ENCODE data around the gene DZIP1.

Gene DZIP1

DNA sequence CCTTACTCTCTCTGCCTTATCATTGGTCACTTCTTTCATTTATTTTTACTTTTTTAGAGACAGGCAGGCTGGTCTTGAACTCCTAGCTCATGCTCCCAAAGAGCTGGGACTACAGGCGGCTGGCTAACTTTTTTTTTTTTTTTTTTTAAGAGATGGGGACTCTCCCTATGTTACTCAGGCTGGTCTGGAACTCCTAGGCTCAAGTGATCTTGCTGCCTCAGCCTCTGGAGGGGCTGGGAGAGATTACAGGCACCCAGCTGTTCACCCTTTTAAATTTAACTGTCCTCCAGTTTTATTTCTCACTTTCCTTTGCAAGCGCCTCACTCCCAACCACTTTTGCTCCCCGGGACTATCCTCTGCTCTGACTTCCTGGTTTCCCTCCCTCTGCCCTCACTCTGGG is 97.6 kb downstream of the DZIP1 start:
- no peak for DNase-seq (ENCODE audit: low read depth in 3 of 3)

DNA sequence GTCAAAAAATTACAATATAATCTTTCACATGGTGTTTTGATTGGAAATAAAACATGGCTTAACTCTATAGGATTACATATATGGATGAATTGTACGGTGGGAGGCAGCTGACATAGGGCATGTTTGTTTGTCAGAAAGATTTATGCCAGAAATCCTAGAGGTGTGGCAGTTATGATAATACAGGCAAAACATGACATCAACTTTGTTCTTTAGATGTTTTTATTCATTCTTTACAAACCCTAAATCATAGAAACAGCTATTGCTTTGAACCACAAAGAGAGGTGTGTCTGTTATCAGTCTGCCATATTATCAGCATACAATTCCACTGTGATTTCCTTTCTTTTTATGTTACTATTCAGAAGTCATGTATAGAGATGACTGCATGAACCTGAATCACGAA is 100.2 kb downstream of the DZIP1 start:
- no peak for DNase-seq (ENCODE audit: low read depth in 3 of 3)

DNA sequence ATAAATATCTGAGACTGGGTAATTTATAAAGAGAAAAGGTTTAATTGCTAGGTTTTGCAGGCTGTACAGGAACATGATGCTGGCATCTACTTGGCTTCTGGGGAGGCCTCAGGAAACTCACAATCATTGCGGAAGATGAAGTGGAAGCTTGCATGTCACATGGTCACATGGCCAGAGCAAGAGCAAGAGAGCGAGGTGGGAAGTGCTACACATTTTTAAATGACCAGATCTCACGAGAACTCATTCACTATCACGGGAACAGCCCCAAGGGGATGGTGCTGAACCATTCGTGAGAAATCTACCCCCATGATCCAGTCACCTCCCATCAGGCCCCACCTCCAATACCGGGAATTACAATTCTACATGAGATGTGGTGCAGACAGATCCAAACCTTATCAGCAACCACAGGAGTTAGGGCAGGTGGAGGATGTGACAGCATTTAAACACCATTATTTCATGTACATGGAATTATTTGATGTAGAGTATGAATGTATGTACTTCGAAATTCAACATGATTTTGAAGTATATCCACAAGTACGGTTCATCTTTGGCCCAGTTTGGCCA is 102.5 kb downstream of the DZIP1 start:
- DNase-seq (ENCODE audit: low read depth in 3 of 3): no peak

DNA sequence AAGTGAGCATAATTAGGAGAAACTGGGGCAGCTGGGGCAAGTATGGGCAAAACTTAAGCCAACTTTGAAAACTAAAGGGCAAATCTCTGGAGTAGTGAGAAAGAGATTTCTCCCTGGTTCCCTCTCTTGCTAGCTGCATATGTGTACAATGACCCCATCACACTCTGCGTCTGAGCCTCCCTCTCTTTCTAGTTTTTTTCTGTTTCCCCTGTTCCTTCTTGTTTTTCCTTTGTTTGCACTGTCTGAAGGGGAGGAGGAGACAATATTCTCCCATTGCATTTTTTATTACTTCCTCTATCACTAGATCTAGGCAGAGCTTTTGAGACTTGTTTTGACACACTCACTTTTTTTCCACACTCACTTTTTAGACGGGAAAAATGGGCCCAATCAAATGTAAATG is 103.2 kb downstream of the DZIP1 start:
- DNase-seq (ENCODE audit: low read depth in 3 of 3): no peak

DNA sequence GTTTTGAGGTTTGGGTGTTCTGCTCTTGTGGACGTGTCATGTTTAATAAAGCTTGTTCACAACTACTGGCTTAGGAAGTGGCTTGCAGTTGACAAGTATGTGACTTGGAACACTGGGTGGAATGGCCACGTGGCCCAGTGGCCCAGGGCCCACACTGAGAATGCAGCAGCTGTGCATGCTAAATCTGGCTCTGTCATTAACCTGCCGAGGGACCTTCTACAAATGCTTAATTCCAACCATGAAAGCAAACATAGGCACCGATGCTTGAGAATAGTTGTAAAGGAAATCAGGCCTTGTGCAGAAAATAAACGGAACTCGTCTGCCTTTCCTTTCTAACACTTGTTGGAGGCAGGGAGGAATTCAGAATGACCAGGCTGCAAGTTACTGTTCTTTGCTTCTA is 103.6 kb downstream of the DZIP1 start:
- DNase-seq (ENCODE audit: low read depth in 3 of 3): no peak

DNA sequence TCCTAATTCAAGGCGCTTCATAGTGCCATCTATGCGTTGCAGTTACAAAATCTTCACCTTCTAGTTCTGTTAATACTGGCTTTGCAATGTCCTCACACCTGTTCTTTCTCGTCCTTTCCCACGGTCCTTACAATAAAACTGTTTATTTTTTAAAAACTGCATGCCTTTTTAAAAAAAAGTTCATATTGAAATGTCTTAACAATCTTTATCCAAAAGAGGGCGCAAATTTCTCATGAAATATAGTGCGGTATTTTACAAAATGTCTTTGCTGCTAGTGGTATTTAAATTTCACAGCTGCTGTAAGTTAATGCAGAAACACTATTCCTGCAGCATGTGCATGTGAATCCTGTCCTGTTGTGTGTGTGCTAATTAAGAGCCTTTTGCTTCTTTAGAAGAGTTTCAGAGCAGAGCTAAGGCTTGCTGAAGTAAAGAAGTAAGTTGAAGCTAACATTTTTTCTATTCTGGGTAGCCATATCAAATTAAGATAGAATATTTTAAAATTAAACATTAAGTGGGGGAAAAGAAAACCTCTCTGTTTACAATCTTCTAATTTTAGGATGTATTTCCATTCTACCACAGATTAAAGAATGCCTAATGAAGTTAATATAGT is 107.8 kb downstream of the DZIP1 start:
- DNase-seq (ENCODE audit: low read depth in 3 of 3): no peak

DNA sequence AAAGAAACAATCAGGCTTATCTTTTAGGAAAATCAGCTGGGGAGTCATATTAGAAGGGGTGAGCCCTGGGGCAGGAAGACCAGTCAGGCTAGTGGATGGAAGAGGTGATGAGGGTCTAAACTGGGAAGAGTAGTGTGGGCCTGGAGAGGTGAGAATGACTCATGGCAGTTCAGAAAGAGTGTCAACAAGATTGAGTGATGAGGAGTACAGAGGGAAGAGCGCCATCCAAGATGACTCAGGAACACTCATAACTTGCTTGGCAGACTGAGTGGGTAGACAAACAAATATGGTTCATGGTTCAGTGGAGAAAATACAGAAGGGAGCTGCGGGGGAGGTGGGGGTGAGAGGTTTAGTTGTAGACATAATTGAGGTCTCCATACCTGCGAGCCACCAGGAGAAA is 109.3 kb downstream of the DZIP1 start:
- DNase-seq (ENCODE audit: low read depth in 3 of 3): no peak

DNA sequence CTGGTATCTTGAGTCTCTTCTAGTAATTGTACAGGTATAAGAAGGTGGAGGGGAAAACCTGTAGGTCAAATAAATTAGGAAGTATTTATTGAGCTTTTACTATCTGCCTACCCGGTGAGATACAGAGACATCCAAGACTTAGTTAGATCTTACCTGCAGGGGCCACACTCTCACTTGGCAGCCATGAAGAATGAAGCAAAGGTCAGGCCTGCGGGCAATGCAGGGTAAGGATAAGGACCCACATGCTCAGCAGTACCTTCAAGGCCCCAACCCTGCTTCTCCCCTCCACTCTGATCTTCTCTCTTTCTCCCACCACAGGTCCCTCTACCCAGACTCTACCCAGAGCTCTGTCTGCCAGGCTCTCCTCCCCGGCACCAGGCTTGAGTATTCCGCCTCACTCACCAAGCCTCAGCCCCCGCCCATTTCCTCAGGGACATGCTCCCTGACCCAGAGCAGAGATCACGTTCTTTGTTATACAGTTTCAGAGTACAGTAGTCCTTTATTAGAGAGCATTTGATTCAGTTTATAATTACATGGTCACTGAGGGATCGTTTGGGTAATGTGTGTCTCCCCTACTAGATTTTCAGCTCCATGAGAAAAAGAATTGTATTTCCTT is 110.9 kb downstream of the DZIP1 start:
- no peak for DNase-seq (ENCODE audit: low read depth in 3 of 3)

DNA sequence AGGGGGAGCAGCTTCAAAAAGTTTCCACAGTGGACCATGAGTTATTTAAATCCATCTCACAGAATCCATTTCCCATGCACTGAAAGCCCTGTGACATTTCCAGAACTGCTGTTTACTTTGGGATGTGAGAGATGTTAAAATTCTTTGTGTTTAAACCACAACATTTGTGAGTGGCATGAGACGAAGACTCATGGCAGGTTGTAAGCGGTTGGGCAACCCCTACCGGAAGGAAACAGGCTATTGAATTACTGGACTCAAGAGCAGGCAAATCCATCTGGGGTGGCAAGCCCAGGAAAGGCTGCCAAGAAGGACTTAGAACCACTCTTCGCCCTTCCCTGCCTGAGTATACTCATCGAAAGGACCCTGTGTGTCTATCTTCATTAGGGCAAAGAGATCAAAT is 114.3 kb downstream of the DZIP1 start:
- DNase-seq (ENCODE audit: low read depth in 3 of 3): no peak
